ENCODE results near the gene MESD.

GRCh38 chr15:80974914-80975313 lies 14.7 kb downstream of the MESD start:
- TF ChIP-seq CTCF (IDR thresholded peaks at IDR 0.05), result no peak
- no peak for TF ChIP-seq POLR2A (IDR thresholded peaks at IDR 0.05)

All from heart left ventricle (tissue), 13 donors.